RWPE2 (cell line): Measurements from ENCODE around the gene SPIN1.

Source experiments
- ATAC-seq: fragments of 200-7000 bp; cut with Tn5 transposase; 3 replicates; pipeline ENCODE4 v1.9.1; 2021; ENCODE audit warnings: low read depth
- DNase-seq: peaks from one replicate; pipeline ENCODE4 v3.0.0-alpha.2; 2020; ENCODE audit warnings: low spot score
- H3K27ac ChIP-seq: fragments of 450-650 bp; 2 replicates; pipeline ENCODE4 v1.5.1; 2017; ENCODE audit warnings: mild to moderate bottlenecking; ENCODE audit not compliant: poor library complexity, severe bottlenecking
- H3K27me3 ChIP-seq: fragments of 250-450 bp; sonication (Bioruptor Pico); 2 replicates; pipeline ENCODE4 v1.5.1; 2021; ENCODE audit warnings: mild to moderate bottlenecking, moderate library complexity; ENCODE audit not compliant: insufficient read depth, poor library complexity, severe bottlenecking
- H3K36me3 ChIP-seq: fragments of 250-450 bp; sonication (Bioruptor Pico); 2 replicates; pipeline ENCODE4 v1.5.1; 2020; ENCODE audit warnings: low read depth, mild to moderate bottlenecking, moderate library complexity
- H3K4me1 ChIP-seq: fragments of 250-450 bp; sonication (Bioruptor Pico); 2 replicates; pipeline ENCODE4 v1.5.1; 2021; ENCODE audit warnings: mild to moderate bottlenecking, moderate library complexity; ENCODE audit not compliant: insufficient read depth, poor library complexity, severe bottlenecking
- H3K4me3 ChIP-seq: fragments of 250-450 bp; sonication (Bioruptor Pico); 2 replicates; pipeline ENCODE4 v1.5.1; 2021; ENCODE audit warnings: mild to moderate bottlenecking, moderate library complexity; ENCODE audit not compliant: severe bottlenecking
- H3K9me3 ChIP-seq: fragments of 250-450 bp; sonication (Bioruptor Pico); 2 replicates; pipeline ENCODE4 v1.5.1; 2021; ENCODE audit warnings: mild to moderate bottlenecking, moderate library complexity; ENCODE audit not compliant: severe bottlenecking
- CTCF ChIP-seq: fragments of 450-650 bp; IDR thresholded peaks from one replicate; pipeline ENCODE4 v1.5.1; 2017; ENCODE audit warnings: mild to moderate bottlenecking, moderate library complexity; ENCODE audit not compliant: poor library complexity, severe bottlenecking

The SPIN1 gene

GRCh38 chr9:88511906-88512305, 123.7 kb downstream of the SPIN1 start:
- no peaks in the 10 kb centered on the region for H3K9me3 ChIP-seq
- no peak for TF ChIP-seq CTCF
- no peak overlapping the region for H3K4me3 ChIP-seq
- no peaks in the 10 kb centered on the region for H3K27me3 ChIP-seq
- H3K36me3 ChIP-seq = no peaks in the 10 kb centered on the region
- no peak overlapping the region for H3K27ac ChIP-seq
- H3K4me1 ChIP-seq = no peaks in the 10 kb centered on the region
- ATAC-seq = no peak
- no peak for DNase-seq

DNA sequence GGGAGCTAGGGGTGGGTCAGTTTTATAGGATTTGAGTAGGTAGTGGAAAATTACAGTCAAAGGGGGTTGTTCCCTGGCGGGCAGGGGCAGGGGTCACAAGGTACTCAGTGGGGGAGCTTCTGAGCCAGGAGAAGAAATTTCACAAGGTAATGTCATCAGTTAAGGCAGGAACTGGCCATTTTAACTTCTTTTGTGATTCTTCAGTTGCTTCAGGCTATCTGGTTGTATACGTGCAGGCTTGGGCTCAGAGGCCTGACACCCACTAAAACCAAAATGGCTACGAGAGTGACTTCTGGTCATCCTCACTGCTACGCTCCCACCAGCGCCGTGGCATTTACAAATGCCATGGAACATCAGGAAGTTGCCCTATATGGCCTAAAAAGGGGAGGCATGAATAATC, 126.0 kb downstream of the SPIN1 start:
- DNase-seq = no peak
- H3K4me1 ChIP-seq = no peaks in the 10 kb centered on the region
- ATAC-seq = no peak
- no peak overlapping the region for H3K4me3 ChIP-seq
- H3K36me3 ChIP-seq = no peaks in the 10 kb centered on the region
- H3K27ac ChIP-seq = no peak overlapping the region
- H3K27me3 ChIP-seq = no peaks in the 10 kb centered on the region
- no peaks in the 10 kb centered on the region for H3K9me3 ChIP-seq
- no peak for TF ChIP-seq CTCF

DNA sequence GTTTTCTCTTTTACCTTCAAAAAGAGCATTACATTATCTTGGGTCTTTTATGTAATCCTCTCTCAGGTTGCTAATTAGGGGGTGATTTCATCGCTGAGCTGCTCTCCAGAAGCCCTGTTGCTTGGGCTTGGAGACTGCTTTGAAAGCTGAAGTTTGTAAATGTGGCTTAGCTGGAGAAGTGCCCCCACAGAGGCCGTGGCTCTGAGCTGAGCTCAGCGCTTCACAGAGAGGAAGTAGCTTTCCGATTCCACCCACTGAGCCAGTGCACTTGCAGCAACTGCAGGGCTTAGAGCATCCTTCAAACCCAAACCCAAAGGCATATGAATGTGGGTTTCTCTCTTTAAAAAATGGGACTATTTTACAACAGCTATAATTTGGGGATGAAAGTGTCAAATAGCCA, 133.1 kb downstream of the SPIN1 start:
- DNase-seq (peak; percentile 10), ATAC-seq (no peak)
- TF ChIP-seq CTCF = no peak
- H3K4me1 ChIP-seq = peaks cover 9% of the 10 kb centered on the region
- H3K27ac ChIP-seq = no peak overlapping the region
- H3K36me3 ChIP-seq = no peaks in the 10 kb centered on the region
- no peaks in the 10 kb centered on the region for H3K27me3 ChIP-seq
- no peak overlapping the region for H3K4me3 ChIP-seq
- H3K9me3 ChIP-seq = no peaks in the 10 kb centered on the region

DNA sequence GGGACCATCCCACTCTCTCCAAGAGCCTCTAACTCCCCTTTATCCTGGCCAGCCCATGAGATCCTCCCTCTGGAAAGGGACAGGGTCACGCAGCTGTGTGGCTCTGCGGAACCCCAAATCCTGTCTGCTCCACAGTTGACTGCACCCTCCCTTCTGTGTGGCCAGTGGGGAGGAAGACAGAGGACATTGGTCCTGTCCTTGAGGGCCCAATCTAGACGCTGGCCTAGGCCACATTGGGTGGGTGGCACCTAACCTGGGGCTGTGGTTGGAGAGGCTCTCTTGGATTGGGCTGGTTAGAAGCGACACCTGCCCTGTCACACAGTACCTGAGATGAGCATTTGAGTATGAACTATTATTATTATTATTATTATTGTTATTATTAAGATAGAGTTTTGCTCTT, 134.1 kb downstream of the SPIN1 start:
- no peak for TF ChIP-seq CTCF
- Histone ChIP-seq H3K4me3 (no peak overlapping the region), H3K9me3 (no peaks in the 10 kb centered on the region), H3K27ac (no peak overlapping the region), H3K4me1 (peaks cover 9% of the 10 kb centered on the region), H3K27me3 (no peaks in the 10 kb centered on the region), H3K36me3 (no peaks in the 10 kb centered on the region)
- no peak for ATAC-seq
- DNase-seq = peak; percentile 31

- Histone ChIP-seq H3K27ac (peak overlapping the region; percentile 16), H3K27me3 (no peaks in the 10 kb centered on the region), H3K36me3 (no peaks in the 10 kb centered on the region), H3K4me3 (no peak overlapping the region), H3K4me1 (peaks cover 9% of the 10 kb centered on the region), H3K9me3 (no peaks in the 10 kb centered on the region)
- TF ChIP-seq CTCF = no peak
- ATAC-seq (peak; percentile 85), DNase-seq (peak; percentile 42)
Observed at GRCh38 chr9:88523056-88523455, 134.8 kb downstream of the SPIN1 start.
